ENCODE measurements around the gene FAF2.
"Not testable (repeated sequence)": the region's sequence is repeated elsewhere in the genome, so short reads cannot be mapped to it uniquely, and the experiment has no call there.

Gene FAF2

DNA sequence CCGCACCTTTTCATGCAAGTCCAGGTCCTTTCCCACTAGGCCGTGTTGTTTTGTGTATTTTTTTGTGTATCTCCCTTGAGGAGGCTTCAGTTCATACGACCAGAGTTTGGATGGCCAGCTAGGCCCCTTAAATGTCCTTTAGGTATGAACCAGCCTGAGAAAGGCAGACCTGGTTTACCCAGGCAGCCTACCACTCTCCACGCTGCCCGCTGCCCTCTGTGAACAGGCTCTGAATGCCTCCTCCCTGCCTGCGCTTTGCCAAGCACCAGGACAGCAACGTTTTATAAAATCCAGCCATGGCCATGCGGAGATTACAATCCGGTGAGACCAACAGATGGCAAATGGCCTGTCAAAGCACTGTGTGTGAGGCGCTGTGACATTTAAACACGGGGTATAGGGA lies 31.2 kb upstream of the FAF2 start:
- no peak for FAIRE-seq
- DNase-seq (ENCODE audit: extremely low spot score, insufficient read length, low read depth): no peak

DNA sequence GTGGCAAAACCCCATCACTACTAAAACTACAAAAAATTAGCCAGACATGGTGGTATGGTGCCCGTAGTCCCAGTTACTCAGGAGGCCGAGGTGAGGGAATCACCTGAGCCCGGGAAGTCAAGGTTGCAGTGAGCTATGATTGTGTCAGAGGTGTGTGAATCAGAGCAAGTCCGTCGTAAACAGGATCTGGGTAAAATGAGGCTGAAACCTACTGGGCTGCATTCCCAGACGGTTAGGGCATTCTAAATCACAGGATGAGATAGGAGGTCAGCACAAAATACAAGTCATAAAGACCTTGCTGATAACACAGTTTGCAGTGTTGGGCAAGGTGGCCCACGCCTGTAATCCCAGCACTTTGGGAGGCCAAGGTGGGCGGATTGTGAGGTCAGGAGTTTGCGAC lies 29.9 kb upstream of the FAF2 start:
- no peak for FAIRE-seq
- no peak for DNase-seq (ENCODE audit: extremely low spot score, insufficient read length, low read depth)

DNA sequence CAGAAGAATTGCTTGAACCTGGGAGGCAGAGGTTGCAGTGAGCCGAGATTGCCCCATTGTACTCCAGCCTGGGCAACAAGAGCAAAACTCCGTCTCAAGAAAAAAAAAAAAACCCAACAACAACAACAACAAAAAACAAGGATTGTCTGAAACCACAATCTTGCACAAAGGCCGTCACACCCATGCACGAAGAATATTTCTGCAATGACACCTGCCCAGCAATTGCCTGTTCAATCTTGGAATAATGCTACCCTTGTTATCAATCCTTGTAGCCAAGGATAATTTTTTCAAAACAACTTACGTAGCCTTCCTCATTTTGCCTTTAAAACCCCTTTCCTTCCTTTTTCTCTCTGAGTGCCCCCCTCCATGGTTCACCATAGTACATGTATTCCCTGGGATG lies 28.1 kb upstream of the FAF2 start:
- FAIRE-seq: no peak
- DNase-seq (ENCODE audit: extremely low spot score, insufficient read length, low read depth): no peak

DNA sequence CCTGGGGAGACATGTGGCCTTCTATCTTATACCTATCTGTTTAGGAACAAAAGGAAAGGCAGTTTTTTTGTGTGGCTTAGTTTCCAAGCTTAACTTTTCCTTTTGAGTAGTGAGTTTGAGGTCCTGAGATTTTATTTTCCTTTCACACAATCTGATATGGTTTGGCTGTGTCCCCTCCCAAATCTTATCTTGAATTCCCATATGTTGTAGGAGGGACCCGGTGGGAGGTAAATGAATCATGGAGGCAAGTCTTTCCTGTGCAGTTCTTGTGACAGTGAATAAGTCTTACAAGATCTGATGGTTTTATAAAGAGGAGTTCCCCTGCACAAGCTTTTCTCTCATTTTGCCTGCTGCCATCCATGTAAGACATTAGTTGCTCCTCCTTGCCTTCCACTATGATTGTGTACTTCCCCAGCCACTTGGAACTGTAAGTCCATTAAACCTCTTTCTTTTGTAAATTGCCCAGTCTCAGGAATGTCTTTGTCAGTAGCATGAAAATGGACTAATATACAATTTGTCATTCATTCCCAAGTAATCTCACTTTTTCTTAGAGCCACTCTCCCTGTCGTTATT lies 27.1 kb upstream of the FAF2 start:
- no peak for FAIRE-seq
- DNase-seq (ENCODE audit: extremely low spot score, insufficient read length, low read depth): no peak

DNA sequence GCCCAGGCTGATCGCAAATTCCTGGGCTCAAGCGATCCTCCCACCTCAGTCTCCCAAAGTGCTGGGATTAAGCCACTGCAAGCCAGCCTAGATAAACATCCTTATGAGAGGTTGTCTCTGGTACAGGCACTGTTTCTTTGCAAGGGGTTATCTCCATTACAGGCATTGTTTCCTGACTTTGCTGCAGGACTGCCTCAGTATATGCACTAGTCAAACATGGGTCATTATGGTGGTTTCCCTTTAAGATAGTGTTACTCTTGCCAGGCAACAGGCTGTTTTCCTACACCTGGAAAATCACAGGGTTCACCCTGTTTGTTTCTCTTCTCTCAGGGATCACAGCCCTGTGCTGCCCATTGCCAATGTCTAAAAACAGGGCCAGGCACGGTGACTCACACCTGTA lies 24.0 kb upstream of the FAF2 start:
- DNase-seq (ENCODE audit: extremely low spot score, insufficient read length, low read depth): no peak
- no peak for FAIRE-seq

DNA sequence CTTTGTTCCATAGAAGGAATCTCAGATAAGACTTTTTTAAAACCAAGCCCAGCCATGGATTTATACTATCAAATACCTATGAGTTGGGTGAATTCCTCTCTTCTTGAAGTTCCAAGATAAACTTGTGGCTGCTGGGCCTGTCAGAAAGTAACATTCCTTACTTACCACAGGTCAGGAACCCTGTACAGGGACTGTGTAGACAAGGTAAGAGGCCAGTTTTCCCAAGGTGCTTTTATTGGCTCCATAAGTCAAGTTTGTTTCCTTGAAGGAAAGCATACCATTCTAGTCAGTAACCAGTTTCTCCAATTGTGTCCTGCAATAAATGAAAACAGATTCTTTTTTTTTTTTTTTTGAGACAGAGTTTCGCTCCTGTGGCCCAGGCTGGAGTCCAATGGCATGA lies 23.0 kb upstream of the FAF2 start:
- DNase-seq (ENCODE audit: extremely low spot score, insufficient read length, low read depth) (no peak), FAIRE-seq (no peak)

DNA sequence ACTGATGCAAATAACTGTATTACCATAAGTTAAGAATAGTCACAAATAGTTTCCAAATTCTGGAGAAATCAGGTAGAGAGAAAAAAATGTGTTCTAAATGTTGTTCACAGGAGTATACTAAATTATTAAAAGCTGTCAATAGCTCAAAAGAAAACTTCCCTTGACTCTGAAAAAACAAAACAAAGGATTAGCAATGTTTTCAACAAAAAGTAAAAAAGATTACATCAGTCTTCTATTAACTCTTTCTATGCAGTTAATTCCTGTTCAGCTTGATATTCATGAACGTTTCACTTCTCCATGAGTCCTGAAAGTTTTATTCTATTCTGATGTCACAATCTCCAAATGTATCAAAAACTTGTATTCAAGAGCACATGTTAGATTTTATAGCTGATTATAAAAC lies 22.4 kb upstream of the FAF2 start:
- FAIRE-seq (no peak), DNase-seq (ENCODE audit: extremely low spot score, insufficient read length, low read depth) (no peak)

DNA sequence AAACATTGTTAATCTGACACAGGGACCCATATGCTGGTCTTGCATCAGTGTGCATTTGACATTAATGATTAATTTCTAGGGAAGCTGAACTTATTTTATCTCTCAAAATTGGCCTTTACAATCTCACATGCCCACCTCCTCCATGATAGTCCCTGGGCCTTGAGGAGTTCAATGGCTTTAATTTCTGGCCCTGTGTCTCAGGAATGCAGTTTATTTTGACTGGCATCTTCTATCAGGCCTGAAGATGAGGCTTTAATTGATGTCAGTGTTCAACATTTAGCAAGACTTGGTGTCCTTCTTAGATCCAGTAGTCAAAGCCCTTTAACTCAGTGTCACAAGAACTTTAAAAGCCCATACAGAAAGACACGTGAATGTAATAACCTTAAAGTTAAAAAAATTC lies 21.3 kb upstream of the FAF2 start:
- FAIRE-seq (no peak), DNase-seq (ENCODE audit: extremely low spot score, insufficient read length, low read depth) (no peak)

DNA sequence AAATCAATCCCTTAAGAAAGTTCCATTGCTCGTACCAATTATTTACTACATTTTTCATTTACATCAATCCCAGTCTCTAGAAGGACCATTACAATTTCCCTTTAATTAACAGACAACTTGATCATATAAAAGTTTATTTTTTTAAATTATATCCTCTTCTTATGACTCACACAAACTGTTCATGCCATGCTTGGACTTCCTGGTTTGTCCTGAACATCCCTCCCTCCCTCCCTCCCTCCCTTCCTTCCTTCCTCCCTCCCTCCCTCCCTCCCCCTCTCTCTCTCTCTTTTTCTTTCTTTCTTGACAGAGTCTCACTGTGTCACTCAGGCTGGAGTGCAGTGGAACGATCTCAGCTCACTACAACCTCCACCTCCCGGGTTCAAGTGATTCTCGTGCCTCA lies 20.2 kb upstream of the FAF2 start:
- no peak for DNase-seq (ENCODE audit: extremely low spot score, insufficient read length, low read depth)
- FAIRE-seq: no peak

DNA sequence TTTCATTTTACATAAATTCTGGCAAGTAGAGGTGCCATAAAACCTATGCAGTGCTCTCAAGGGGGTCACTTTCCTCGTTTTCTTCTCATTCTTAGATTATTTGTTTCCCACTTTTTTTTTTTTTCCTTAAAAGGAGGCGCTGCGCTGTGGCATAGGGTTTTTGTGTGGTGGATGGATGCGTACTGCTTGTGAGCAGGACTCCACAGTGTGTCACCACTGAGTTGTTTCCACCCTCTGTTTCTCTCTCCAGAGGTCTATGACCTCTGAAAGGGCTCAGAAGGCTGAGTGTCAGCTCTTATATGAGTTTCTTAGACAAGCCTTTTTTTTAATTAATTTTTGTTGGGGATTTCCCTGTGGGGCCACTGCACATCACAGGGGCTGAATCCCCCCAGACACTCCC lies 18.2 kb upstream of the FAF2 start:
- no peak for FAIRE-seq
- DNase-seq (ENCODE audit: extremely low spot score, insufficient read length, low read depth): no peak

DNA sequence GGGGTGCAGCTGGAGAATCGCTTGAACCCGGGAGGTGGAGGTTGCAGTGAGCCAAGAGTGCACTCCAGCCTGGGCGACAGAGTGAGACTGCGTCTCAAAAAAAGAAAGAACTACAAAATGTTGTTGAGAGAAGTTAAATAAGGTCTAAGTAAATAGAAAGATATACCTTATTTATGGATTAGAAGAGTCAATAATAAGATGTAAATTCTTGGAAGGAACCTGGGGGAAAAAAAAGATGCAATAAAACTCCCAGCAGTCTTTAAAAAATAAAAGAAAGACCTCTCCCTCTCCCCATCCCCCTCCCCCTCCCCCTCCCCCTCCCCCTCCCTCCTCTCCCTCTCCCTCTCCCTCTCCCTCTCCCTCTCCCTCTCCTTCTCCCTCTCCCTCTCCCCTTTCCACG lies 15.5 kb upstream of the FAF2 start:
- no peak for FAIRE-seq
- no peak for DNase-seq (ENCODE audit: extremely low spot score, insufficient read length, low read depth)

DNA sequence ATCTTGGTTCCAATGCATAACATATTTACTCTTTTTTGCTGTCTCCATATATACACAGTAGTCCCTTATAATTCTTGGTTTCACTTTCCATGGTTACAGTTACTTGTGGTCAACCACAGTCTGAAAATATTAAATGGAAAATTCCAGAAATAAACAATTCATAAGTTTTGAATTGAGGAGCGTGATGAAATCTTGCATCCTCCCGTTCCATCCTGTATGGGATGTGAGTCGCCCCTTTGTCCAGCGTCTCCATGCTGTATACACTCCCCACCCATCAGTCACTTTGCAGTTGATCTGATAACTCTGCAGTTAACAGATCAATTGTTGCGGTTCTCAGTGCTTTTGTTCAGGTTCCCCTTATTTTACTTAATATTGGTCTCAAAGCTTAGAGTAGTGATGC lies 11.5 kb upstream of the FAF2 start:
- FAIRE-seq: peak; percentile 35
- DNase-seq (ENCODE audit: extremely low spot score, insufficient read length, low read depth): no peak

DNA sequence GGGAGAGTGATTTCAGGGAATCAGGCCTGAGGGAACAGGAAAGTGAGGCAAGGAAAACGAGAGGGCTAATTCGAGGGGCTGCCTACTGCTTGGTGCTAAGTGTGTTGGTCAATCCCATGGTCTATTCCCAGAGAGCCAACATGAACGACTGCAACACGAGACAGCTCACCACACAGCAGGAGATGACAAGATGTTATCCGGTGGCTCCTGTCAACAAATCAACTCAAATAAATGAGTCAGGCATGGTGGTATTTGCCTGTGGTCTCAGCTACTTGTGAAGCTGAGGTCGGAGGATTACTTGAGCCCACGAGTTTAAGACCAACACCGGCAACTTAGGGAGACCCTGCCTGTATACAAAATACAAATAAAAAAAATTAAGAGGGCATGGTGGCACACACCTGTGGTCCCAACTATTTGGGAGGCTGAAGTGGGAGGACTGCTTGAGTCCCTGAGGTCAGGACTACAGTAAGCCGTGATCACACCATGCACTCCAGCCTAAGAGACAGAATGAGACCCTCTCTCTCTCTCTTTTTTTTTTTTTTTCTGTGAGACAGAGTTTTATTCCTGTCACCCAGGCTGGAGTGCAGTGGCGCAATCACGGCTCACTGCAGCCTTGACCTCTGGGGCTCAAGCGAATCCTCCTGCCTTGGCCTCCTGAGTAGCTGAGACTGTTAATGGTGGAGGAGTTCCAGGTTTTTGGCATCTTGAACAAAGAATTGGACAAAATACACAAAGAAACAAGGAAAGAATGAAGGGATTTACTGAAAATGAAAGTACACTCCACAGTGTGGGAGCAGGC lies 9.0 kb upstream of the FAF2 start:
- FAIRE-seq (no peak), DNase-seq (ENCODE audit: extremely low spot score, insufficient read length, low read depth) (no peak)

DNA sequence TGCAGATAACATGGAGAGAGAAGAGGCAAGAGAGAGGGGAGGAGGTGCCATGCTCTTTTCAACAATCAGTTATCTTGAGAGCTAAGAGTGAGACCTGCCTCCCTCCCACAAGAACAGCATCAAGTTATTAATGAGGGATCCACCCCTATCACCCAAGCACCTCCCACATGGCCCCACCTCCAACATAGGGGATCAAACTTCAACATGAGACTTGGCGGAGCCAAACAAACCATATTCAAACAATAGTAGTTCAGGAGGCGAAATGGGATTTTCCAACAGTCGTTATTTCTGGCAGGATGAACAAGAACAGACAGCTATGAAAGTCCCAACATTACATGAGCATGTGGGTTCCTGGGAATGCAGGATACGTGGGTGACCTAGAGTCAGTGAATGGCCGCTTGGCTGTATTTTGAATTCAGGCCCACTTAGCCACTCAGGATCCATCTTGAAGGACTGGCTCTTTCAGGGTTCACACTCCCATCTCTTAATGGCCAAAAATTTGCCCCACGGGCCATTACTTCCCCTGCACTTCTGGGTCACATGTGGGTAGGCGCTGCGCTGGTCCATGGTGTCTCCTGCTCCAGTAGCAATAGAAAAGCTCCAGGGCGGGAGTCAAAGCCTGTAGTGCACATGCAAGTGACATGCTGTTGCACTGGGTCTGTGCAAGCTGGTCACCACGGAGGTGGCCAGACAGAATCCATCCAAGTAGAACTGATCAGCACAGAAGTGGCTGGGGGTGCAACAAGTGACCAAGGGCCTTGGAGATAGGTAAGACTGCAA lies 7.1 kb upstream of the FAF2 start:
- FAIRE-seq: no peak
- DNase-seq (ENCODE audit: extremely low spot score, insufficient read length, low read depth): no peak

DNA sequence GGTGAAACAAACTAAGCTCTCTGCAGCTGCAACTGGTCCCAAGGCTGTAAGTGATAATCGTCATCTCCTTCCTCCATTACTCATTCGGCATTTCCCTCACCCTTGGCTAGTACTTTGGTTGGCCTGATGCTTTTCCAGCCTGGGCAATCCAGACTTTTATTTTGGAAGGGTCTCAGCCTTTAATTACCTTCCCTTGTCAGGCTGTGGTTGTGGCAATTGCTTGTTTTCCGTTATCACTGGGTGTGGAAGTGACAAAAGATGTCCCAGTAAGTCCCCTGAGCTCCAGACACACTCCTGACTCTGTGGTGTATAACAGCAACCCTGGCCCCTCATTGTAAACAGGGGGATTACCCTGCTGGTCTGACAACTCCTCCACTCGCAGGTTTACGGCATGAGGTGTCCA lies 6.3 kb upstream of the FAF2 start:
- no peak for DNase-seq (ENCODE audit: extremely low spot score, insufficient read length, low read depth)
- no peak for FAIRE-seq

DNA sequence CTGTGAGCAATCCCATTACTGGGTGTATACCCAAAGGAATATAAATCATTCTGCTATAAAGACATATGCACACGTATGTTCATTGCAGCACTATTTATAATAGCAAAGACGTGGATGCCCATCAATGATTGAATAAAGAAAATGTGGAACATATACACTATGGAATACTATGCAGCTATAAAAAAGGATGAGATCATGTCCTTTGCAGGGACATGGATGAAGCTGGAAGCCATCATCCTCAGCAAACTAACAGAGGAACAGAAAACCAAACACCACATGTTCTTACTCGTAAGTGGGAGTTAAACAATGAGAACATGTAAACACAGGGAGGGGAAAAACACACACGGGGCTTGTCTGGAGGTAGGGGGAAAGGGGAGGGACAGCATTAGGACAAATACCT lies 5.3 kb upstream of the FAF2 start:
- DNase-seq (ENCODE audit: extremely low spot score, insufficient read length, low read depth); FAIRE-seq: not testable (repeated sequence)

DNA sequence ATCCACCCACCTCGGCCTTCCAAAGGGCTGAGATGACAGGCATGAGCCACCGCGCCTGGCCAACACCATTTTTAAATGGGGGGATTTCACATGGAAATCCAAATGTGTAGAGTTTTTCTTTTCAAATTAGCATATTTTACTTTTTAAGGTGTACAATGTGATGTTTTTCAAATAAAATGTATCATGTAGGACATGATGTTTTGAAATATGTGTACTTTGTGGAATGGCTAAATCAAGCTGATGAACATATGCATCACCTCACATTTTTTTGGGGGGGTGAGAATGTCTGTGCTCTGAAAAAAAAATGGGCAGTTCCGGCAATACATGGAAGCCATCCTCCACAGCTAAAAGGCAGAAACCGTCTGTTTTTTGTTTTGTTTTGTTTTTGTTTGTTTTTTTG lies 3.4 kb upstream of the FAF2 start:
- no peak for FAIRE-seq
- DNase-seq (ENCODE audit: extremely low spot score, insufficient read length, low read depth): no peak

DNA sequence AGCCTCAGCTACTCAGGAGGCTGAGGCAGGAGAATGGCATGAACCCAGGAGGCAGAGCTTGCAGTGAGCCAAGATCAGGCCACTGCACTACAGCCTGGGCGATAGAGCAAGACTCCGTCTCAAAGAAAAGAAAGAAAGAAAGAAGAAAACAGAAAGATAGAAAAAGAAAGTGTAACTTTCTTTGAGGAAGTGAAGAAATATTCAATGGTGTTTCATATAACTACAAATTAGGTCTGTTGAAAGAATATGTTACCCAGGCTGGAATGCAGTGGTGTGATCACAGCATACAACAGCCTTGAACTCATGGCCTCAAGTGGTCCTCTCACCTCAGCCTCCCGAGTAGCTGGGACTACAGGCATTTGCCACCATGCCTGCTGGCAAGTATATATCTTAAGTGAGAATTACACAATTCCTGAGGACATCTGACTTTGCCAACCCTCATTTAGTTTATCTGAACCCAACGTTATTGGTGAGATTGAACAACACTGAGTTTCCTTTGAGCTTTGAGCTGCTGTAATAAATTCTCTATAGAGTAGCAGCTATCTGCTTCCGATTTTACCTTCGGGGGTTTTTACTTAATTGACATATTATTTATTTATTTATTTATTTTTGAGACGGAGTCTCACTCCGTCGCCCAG lies 2.0 kb upstream of the FAF2 start:
- FAIRE-seq (no peak), DNase-seq (ENCODE audit: extremely low spot score, insufficient read length, low read depth) (no peak)

DNA sequence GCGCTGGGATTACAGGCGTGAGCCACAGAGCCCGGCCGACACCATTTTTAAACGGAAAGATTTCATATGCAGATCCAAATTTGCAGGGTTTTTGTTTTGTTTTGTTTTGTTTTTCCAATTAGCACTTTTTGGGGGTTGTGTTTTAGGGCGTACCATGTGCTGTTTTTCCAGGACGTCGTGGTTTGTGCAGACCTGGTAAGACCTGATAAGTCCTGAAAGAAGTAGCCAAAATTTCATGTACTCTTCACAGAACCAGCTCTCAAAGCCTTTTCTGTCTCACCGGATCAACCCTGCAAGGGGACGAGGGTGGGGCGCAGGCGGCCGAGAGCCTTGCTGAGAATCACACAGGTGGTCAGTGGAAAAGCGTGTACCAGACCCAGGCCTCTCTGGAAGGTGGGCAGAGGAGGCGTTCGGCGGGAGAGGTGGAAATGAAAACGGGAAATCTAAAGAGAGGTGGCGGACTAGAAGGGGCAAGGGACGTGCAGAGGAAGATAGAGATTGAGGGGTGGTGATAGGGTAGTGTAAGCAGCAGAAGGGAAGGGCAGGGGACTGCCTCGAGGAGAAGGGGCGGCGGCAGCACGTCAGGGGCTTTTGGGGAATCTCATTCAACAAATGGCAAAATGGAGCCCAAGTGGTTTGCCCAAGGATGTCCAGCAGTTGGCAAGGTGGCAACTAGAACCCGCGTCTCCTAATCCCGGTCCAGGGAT lies 1.1 kb upstream of the FAF2 start:
- DNase-seq (ENCODE audit: extremely low spot score, insufficient read length, low read depth) (no peak), FAIRE-seq (no peak)

DNA sequence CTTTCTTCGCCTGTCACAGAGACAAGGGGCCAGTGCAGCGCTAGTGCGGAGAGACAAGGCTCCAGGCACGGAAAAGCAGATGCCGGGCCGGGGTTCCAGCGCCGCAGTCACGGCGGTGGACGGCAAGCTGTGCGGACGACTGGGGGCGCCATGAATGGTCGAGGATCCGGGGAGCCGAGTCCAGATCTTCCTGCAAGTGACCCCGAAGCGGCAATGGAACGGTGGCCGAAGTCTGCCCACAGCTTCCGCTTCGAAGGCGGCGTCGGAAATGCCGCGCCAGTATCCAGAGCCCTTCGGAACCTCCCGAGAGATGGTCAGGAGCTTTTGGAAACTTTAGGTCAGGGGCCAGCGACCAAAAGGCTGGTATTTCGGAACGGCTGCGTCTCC lies 601 bp upstream of the FAF2 start:
- DNase-seq (ENCODE audit: extremely low spot score, insufficient read length, low read depth): no peak
- FAIRE-seq: no peak
